B cell (primary cell): Measurements from ENCODE around the gene NTN1. TPM values are rescaled to one million over a fixed set of nuclear protein-coding genes. Genes with fewer than 3 reads are reported as not detected.

Experiments used
- ATAC-seq: fragments of 200-7000 bp; cut with Tn5 transposase; one replicate; pipeline ENCODE4 v1.10.0; 2021; ENCODE audit warnings: low read depth, mild to moderate bottlenecking, moderate number of reproducible peaks, moderate library complexity
- CTCF ChIA-PET: fragments of 350-600 bp; sonication (Branson Sonifier 250); formaldehyde crosslinking; loops from one replicate; lab custom pipeline; 2021; ENCODE audit warnings: antibody characterized with exemption, inconsistent platforms; lab: Charles Lee
- POLR2A ChIA-PET: fragments of 350-600 bp; sonication (Branson Sonifier 250); formaldehyde crosslinking; loops from one replicate; lab custom pipeline; 2021; ENCODE audit warnings: antibody characterized with exemption; lab: Charles Lee
- DNase-seq: peaks from one replicate; pipeline ENCODE4 v3.0.0; 2013
- H2AFZ ChIP-seq: 2 replicates; pipeline ENCODE4 v1.6.1; 2012; ENCODE audit warnings: mild to moderate bottlenecking, low read depth, low read length; ENCODE audit not compliant: insufficient read depth, poor library complexity, severe bottlenecking
- H3K27ac ChIP-seq, 2 donors: 1 replicate in 1 of 2; 2 replicates in 1 of 2; pipeline ENCODE4 v1.5.1; 2012 to 2013; ENCODE audit warnings: low read length in 2 of 2, mild to moderate bottlenecking in 2 of 2, moderate library complexity in 1 of 2
- H3K27me3 ChIP-seq, 4 experiments: fragments of 200-600 bp in 1 of 4; sonication (generic) in 1 of 4; replicated peaks in 1 of 4; 1 replicate in 2 of 4; 2 replicates in 2 of 4; pipeline versions ENCODE4 v1.6.1 to v1.7.0; 2013 to 2016; ENCODE audit warnings: low read length in 3 of 4, mild to moderate bottlenecking in 2 of 4, mixed read lengths in 1 of 4, moderate library complexity in 1 of 4; ENCODE audit not compliant: insufficient read depth in 4 of 4, control insufficient read depth in 3 of 4; ENCODE audit errors: control extremely low read depth in 1 of 4
- H3K36me3 ChIP-seq, 2 experiments: replicated peaks in 1 of 2; 1 replicate in 1 of 2; 2 replicates in 1 of 2; pipeline versions ENCODE4 v1.6.1 to v1.7.1; 2013; ENCODE audit warnings: low read length in 1 of 2; ENCODE audit not compliant: insufficient read depth in 2 of 2, control insufficient read depth in 1 of 2; ENCODE audit errors: control extremely low read depth in 1 of 2, extremely low read depth in 1 of 2
- H3K4me1 ChIP-seq, 2 donors: fragments of 200-600 bp in 1 of 2; sonication (generic) in 1 of 2; 1 replicate in 1 of 2; 2 replicates in 1 of 2; pipeline versions ENCODE4 v1.5.1 to v1.6.1; 2013 to 2017; ENCODE audit warnings: low read length in 2 of 2; ENCODE audit not compliant: control insufficient read depth in 2 of 2, insufficient read depth in 2 of 2
- H3K4me2 ChIP-seq: replicated peaks from 2 replicates; pipeline ENCODE3; 2012; ENCODE audit warnings: mild to moderate bottlenecking, low read depth, low read length; ENCODE audit not compliant: poor library complexity, severe bottlenecking
- H3K4me3 ChIP-seq, 5 experiments: fragments of 200-600 bp in 1 of 5; sonication (generic) in 1 of 5; 1 replicate in 3 of 5; 2 replicates in 2 of 5; pipeline versions ENCODE4 v1.5.1 to v1.7.0; 2011 to 2016; ENCODE audit warnings: low read length in 4 of 5, mild to moderate bottlenecking in 4 of 5, low read depth in 2 of 5, control low read depth in 1 of 5, moderate library complexity in 1 of 5; ENCODE audit not compliant: insufficient read depth in 1 of 5; ENCODE audit errors: control extremely low read depth in 1 of 5, extremely low read depth in 1 of 5
- H3K79me2 ChIP-seq: fragments of 200-600 bp; sonication (generic); one replicate; pipeline ENCODE4 v1.6.0; 2016; ENCODE audit warnings: low read length; ENCODE audit not compliant: control insufficient read depth, insufficient read depth
- H3K9ac ChIP-seq: fragments of 200-600 bp; sonication (generic); 2 replicates; pipeline ENCODE4 v1.6.1; 2017; ENCODE audit warnings: mild to moderate bottlenecking, low read length, moderate library complexity
- H3K9me3 ChIP-seq, 3 donors: one replicate each; pipeline versions ENCODE4 v1.6.1 to v1.7.1; 2013; ENCODE audit warnings: low read length in 2 of 3; ENCODE audit not compliant: control insufficient read depth in 2 of 3, insufficient read depth in 1 of 3; ENCODE audit errors: control extremely low read depth in 1 of 3
- H4K20me1 ChIP-seq: 2 replicates; pipeline ENCODE4 v1.6.0; 2012; ENCODE audit warnings: mild to moderate bottlenecking, low read length; ENCODE audit not compliant: insufficient read depth, control insufficient read depth, poor library complexity, severe bottlenecking
- H3K27ac Mint-ChIP-seq: one replicate; pipeline ENCODE4 v1.8.0; 2021; ENCODE audit warnings: mixed read lengths
- H3K27me3 Mint-ChIP-seq: one replicate; pipeline ENCODE4 v1.8.0; 2021; ENCODE audit warnings: mixed read lengths
- H3K4me1 Mint-ChIP-seq: one replicate; pipeline ENCODE4 v1.8.0; 2021; ENCODE audit warnings: mixed read lengths
- H3K4me3 Mint-ChIP-seq: one replicate; pipeline ENCODE4 v1.8.0; 2021; ENCODE audit warnings: mixed read lengths
- H3K9me3 Mint-ChIP-seq: one replicate; pipeline ENCODE4 v1.8.0; 2022; ENCODE audit warnings: mixed read lengths; ENCODE audit not compliant: insufficient read depth
- EZH2 ChIP-seq: IDR thresholded peaks from 2 replicates; pipeline ENCODE4 v1.6.1; 2012; ENCODE audit warnings: borderline replicate concordance, low read depth, mild to moderate bottlenecking, moderate library complexity, low read length; ENCODE audit not compliant: insufficient read depth, poor library complexity, severe bottlenecking
- WGBS: methylation state at CpG from one replicate; pipeline ENCODE4 v1.1.5; 2013; ENCODE audit warnings: missing lambda C conversion rate; ENCODE audit not compliant: insufficient coverage; 5-methylcytosine and 5-hydroxymethylcytosine counted together
- intact Hi-C: fragments of 100-400 bp; cut with micrococcal nuclease; formaldehyde crosslinking; loops from one replicate; pipeline ENCODE4 v1.10.0; 2022
- polyA plus RNA-seq: library from polyadenylated mRNA; depleted of rRNA; stranded (reverse); fragments of >200 nt; gene quantifications from 2 replicates; pipeline ENCODE4 v1.2.3, GENCODE V29; 2012
- total RNA-seq, 2 donors: library from RNA; stranded (reverse); fragments of 120-200 nt in 1 of 2; gene quantifications; 1 replicate in 1 of 2; 2 replicates in 1 of 2; pipeline versions ENCODE4 v1.2.3 to v1.2.4, GENCODE V29; 2013 to 2022
- TF ChIP-seq, protein P1 (sequence below): fragments of 200-600 bp; IDR thresholded peaks from one replicate; pipeline ENCODE4 v1.8.0; 2022; ENCODE audit warnings: antibody characterized with exemption, mild to moderate bottlenecking

Gene NTN1
- total and polyA plus RNA-seq, 2 donors (not counting 1 experiment from before 2014, with no cell fraction given), result 0.10 to 0.25 TPM

- no peaks in the 10 kb centered on the region for H3K79me2 ChIP-seq
- H3K9ac ChIP-seq, result no peak overlapping the region
- H3K27ac ChIP-seq, result no peak overlapping the region
- peaks cover 13 to 20% of the 10 kb centered on the region in 2 donors for H3K4me1 ChIP-seq
- no peaks in the 10 kb centered on the region for H4K20me1 ChIP-seq
- H3K4me3 ChIP-seq, result no peak overlapping the region
- ChIA-PET CTCF (no interaction called here), POLR2A (interaction anchor here (0.6 kb wide), 1 partner anchor 32 kb away, joined by 3 read pairs; no protein-coding TSS in a partner anchor)
- peaks cover 0 to 2% (median 0%) of the 10 kb centered on the region in 3 donors for H3K9me3 ChIP-seq
- no peak overlapping the region for H2AFZ ChIP-seq
- Mint-ChIP-seq H3K9me3 (no peaks in the 10 kb centered on the region), H3K27ac (no peak overlapping the region), H3K4me1 (peaks cover 24% of the 10 kb centered on the region), H3K27me3 (peaks cover 19% of the 10 kb centered on the region), H3K4me3 (peak overlapping the region; percentile 54)
- intact Hi-C loops, result no loop called here
- WGBS, result 81% methylated on average over 13 of the region's 13 CpGs
- ATAC-seq, result no peak
- no peaks in the 10 kb centered on the region for H3K36me3 ChIP-seq
- no peak for TF ChIP-seq EZH2
- TF ChIP-seq, protein P1, sequence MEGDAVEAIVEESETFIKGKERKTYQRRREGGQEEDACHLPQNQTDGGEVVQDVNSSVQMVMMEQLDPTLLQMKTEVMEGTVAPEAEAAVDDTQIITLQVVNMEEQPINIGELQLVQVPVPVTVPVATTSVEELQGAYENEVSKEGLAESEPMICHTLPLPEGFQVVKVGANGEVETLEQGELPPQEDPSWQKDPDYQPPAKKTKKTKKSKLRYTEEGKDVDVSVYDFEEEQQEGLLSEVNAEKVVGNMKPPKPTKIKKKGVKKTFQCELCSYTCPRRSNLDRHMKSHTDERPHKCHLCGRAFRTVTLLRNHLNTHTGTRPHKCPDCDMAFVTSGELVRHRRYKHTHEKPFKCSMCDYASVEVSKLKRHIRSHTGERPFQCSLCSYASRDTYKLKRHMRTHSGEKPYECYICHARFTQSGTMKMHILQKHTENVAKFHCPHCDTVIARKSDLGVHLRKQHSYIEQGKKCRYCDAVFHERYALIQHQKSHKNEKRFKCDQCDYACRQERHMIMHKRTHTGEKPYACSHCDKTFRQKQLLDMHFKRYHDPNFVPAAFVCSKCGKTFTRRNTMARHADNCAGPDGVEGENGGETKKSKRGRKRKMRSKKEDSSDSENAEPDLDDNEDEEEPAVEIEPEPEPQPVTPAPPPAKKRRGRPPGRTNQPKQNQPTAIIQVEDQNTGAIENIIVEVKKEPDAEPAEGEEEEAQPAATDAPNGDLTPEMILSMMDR, result no peak
- H3K4me2 ChIP-seq, result no peak overlapping the region
- peak; percentile 16 for DNase-seq
- peaks cover 0 to 34% (median 0%) of the 10 kb centered on the region in 4 experiments for H3K27me3 ChIP-seq
Observed at GRCh38 chr17:9237661-9238301, 216.5 kb downstream of the NTN1 start.
